ENCODE measurements around the gene ZDHHC8. TPM values are rescaled to one million over a fixed set of nuclear protein-coding genes. Genes with fewer than 3 reads are reported as not detected.

The ZDHHC8 gene
- 10 to 100 TPM in 3 of 8 experiments, 1 to 10 TPM in 5; 4.5 to 34.5 (median 8.9) TPM for total RNA-seq

GRCh38 chr22:20131597-20131858 is at the start of gene ZDHHC8:
Gene ZDHHC8 (plus strand): TSS chr22:20131804. CDS start chr22:20131948, 144 bp downstream.
- H3K4me1 ChIP-seq (replicated peaks in 1 of 2): peaks cover 20 to 24% of the 10 kb centered on the region in 2 donors
- peak within 1 kb of the TSS; percentile 90 to 100 (median 96) for H3K4me3 ChIP-seq
- in situ Hi-C loops (cut with MboI; ENCODE audit: low pct_unique_long_range_greater_than_20kb in 2 of 9, low sequenced_read_pairs in 9 of 9, unreplicated experiment in 9 of 9): loop anchor here in 1 of 9 experiments (25.0 kb wide), 1 partner anchor 94 kb away; no protein-coding TSS in a partner anchor
- ATAC-seq (replicated peaks in 6 of 8): peak; percentile 31 to 64 (median 56)
- no CpG with 5 or more reads among the region's 43 CpGs for WGBS, 10 experiments
- peak within 1 kb of the TSS; percentile 89 to 94 for H3K27ac ChIP-seq

- Histone ChIP-seq H3K27ac (no peak overlapping the region), H3K4me3 (no peak overlapping the region), H3K4me1 (replicated peaks in 1 of 2) (peaks cover 44 to 46% of the 10 kb centered on the region in 2 donors)
- ATAC-seq (replicated peaks in 6 of 8): no peak
- in situ Hi-C loops (cut with MboI; ENCODE audit: low pct_unique_long_range_greater_than_20kb in 2 of 9, low sequenced_read_pairs in 9 of 9, unreplicated experiment in 9 of 9): no loop called here
- 80 to 100% (median 97%) methylated on average over 1 to 9 of the region's 10 CpGs; no CpG with 5 or more reads in 2 of the 10 experiments for WGBS, 10 experiments
Measured at GRCh38 chr22:20083157-20083890, 48.3 kb upstream of the ZDHHC8 start.

GRCh38 chr22:20083891-20084546 is 47.6 kb upstream of the ZDHHC8 start:
- Histone ChIP-seq H3K4me3 (no peak overlapping the region), H3K27ac (peak overlapping the region; percentile 4 to 61), H3K4me1 (replicated peaks in 1 of 2) (peaks cover 42 to 44% of the 10 kb centered on the region in 2 donors)
- no peak for ATAC-seq (replicated peaks in 6 of 8)
- 20 to 100% (median 78%) methylated on average over 1 to 2 of the region's 10 CpGs; no CpG with 5 or more reads in 4 of the 10 experiments for WGBS, 10 experiments
- in situ Hi-C loops (cut with MboI; ENCODE audit: low pct_unique_long_range_greater_than_20kb in 2 of 9, low sequenced_read_pairs in 9 of 9, unreplicated experiment in 9 of 9): no loop called here

- H3K4me1 ChIP-seq (replicated peaks in 1 of 2): peaks cover 37 to 40% of the 10 kb centered on the region in 2 donors
- ATAC-seq (replicated peaks in 6 of 8): peak in 5 of 8 experiments; percentile 1 to 19 (median 2)
- in situ Hi-C loops (cut with MboI; ENCODE audit: low pct_unique_long_range_greater_than_20kb in 2 of 9, low sequenced_read_pairs in 9 of 9, unreplicated experiment in 9 of 9): no loop called here
Measured at GRCh38 chr22:20084547-20085413, 46.8 kb upstream of the ZDHHC8 start.

GRCh38 chr22:20085651-20086050 is 46.0 kb upstream of the ZDHHC8 start:
- peaks cover 37 to 40% of the 10 kb centered on the region in 2 donors for H3K4me1 ChIP-seq (replicated peaks in 1 of 2)
- in situ Hi-C loops (cut with MboI; ENCODE audit: low pct_unique_long_range_greater_than_20kb in 2 of 9, low sequenced_read_pairs in 9 of 9, unreplicated experiment in 9 of 9): no loop called here
- H3K4me3 ChIP-seq: no peak overlapping the region
- peak overlapping the region in 1 of 2 donors; percentile 61 for H3K27ac ChIP-seq
- 80 to 98% (median 96%) methylated on average over 1 to 16 of the region's 20 CpGs; no CpG with 5 or more reads in 2 of the 10 experiments for WGBS, 10 experiments
- ATAC-seq (replicated peaks in 6 of 8): no peak

More at GRCh38 chr22:20084547-20085413, 46.8 kb upstream of the ZDHHC8 start:
- H3K27ac ChIP-seq: peak overlapping the region; percentile 4 to 61
- 78 to 100% (median 80%) methylated on average over 1 to 10 of the region's 23 CpGs; no CpG with 5 or more reads in 3 of the 10 experiments for WGBS, 10 experiments
- no peak overlapping the region for H3K4me3 ChIP-seq

- no peak for ATAC-seq (replicated peaks in 6 of 8)
- WGBS, 10 experiments: 80 to 100% (median 100%) methylated on average over 1 to 11 of the region's 24 CpGs; no CpG with 5 or more reads in 2 of the 10 experiments
- Histone ChIP-seq H3K27ac (peak overlapping the region in 1 of 2 donors; percentile 61), H3K4me3 (no peak overlapping the region), H3K4me1 (replicated peaks in 1 of 2) (peaks cover 37 to 40% of the 10 kb centered on the region in 2 donors)
- in situ Hi-C loops (cut with MboI; ENCODE audit: low pct_unique_long_range_greater_than_20kb in 2 of 9, low sequenced_read_pairs in 9 of 9, unreplicated experiment in 9 of 9): no loop called here
Measured at GRCh38 chr22:20086101-20086599, 45.5 kb upstream of the ZDHHC8 start.

- Histone ChIP-seq H3K27ac (peak overlapping the region in 1 of 2 donors; percentile 39), H3K4me1 (replicated peaks in 1 of 2) (peaks cover 32 to 34% of the 10 kb centered on the region in 2 donors), H3K4me3 (no peak overlapping the region)
- 60 to 100% (median 96%) methylated on average over 1 to 5 of the region's 5 CpGs; no CpG with 5 or more reads in 3 of the 10 experiments for WGBS, 10 experiments
- no peak for ATAC-seq (replicated peaks in 6 of 8)
- in situ Hi-C loops (cut with MboI; ENCODE audit: low pct_unique_long_range_greater_than_20kb in 2 of 9, low sequenced_read_pairs in 9 of 9, unreplicated experiment in 9 of 9): no loop called here
Measured at GRCh38 chr22:20086763-20087162, 44.8 kb upstream of the ZDHHC8 start.

GRCh38 chr22:20087319-20088262 is 44.0 kb upstream of the ZDHHC8 start:
- no peak for ATAC-seq (replicated peaks in 6 of 8)
- Histone ChIP-seq H3K4me3 (no peak overlapping the region), H3K27ac (peak overlapping the region in 1 of 2 donors; percentile 39), H3K4me1 (replicated peaks in 1 of 2) (peaks cover 24 to 26% of the 10 kb centered on the region in 2 donors)
- 90 to 100% (median 100%) methylated on average over 1 to 3 of the region's 14 CpGs; no CpG with 5 or more reads in 4 of the 10 experiments for WGBS, 10 experiments
- in situ Hi-C loops (cut with MboI; ENCODE audit: low pct_unique_long_range_greater_than_20kb in 2 of 9, low sequenced_read_pairs in 9 of 9, unreplicated experiment in 9 of 9): no loop called here

GRCh38 chr22:20088263-20088648 is 43.3 kb upstream of the ZDHHC8 start:
- in situ Hi-C loops (cut with MboI; ENCODE audit: low pct_unique_long_range_greater_than_20kb in 2 of 9, low sequenced_read_pairs in 9 of 9, unreplicated experiment in 9 of 9): no loop called here
- ATAC-seq (replicated peaks in 6 of 8): no peak
- WGBS, 10 experiments: 96 to 100% (median 100%) methylated on average over 1 to 4 of the region's 8 CpGs; no CpG with 5 or more reads in 5 of the 10 experiments
- Histone ChIP-seq H3K4me3 (no peak overlapping the region), H3K4me1 (replicated peaks in 1 of 2) (peaks cover 17 to 19% of the 10 kb centered on the region in 2 donors), H3K27ac (no peak overlapping the region)

GRCh38 chr22:20089226-20089976 is 42.2 kb upstream of the ZDHHC8 start:
- 40 to 100% (median 91%) methylated on average over 1 to 11 of the region's 17 CpGs; no CpG with 5 or more reads in 3 of the 10 experiments for WGBS, 10 experiments
- no peak overlapping the region for H3K27ac ChIP-seq
- in situ Hi-C loops (cut with MboI; ENCODE audit: low pct_unique_long_range_greater_than_20kb in 2 of 9, low sequenced_read_pairs in 9 of 9, unreplicated experiment in 9 of 9): no loop called here
- no peak for ATAC-seq (replicated peaks in 6 of 8)
- H3K4me3 ChIP-seq: no peak overlapping the region
- peaks cover 8% of the 10 kb centered on the region in 2 donors for H3K4me1 ChIP-seq (replicated peaks in 1 of 2)
